Body of pancreas (tissue), 4 donors: Measurements from ENCODE around the gene CLIC6.

Experiments
- CTCF ChIP-seq, 7 experiments: fragments of 450-650 bp in 4 of 7; fragments of 200-600 bp in 3 of 7; sonication (generic) in 3 of 7; IDR thresholded peaks; one replicate each; pipeline ENCODE4 v1.5.1; 2016 to 2019; ENCODE audit warnings: antibody characterized with exemption in 7 of 7
- POLR2A ChIP-seq, 3 donors: fragments of 450-650 bp; IDR thresholded peaks; one replicate each; pipeline ENCODE4 v1.6.1; 2016; ENCODE audit warnings: antibody characterized with exemption in 3 of 3, mild to moderate bottlenecking in 2 of 3

DNA sequence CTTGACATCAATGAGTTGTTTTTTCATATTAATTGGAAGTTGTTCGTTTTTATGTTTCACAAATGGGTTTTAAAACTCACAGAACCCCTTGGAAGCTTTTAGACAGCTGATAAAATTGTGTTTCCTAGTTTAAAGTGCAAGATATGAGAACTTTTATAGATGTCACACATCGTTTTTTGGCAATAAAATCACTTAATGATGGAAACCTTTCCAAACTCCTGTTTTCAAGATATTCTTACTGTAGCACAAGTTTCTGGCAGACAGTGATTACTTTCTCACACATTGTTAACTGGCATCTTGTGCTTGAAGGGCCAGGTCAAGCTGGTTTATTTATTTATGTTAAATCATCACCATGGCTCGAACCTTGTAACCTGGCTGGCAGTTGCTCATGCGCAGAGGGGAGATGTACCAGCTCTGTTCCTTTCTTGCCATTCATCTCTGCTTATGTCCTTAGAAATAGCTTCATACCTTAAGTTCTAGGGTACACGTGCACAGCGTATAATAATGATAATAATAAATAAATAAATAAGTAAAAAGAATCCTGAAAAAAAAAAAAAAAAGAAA lies 43.7 kb upstream of the CLIC6 start:
- no peak for TF ChIP-seq POLR2A (IDR thresholded peaks at IDR 0.05)
- TF ChIP-seq CTCF (IDR thresholded peaks at IDR 0.05): no peak
